ENCODE data around the gene MAMDC2.

Gene MAMDC2

DNA sequence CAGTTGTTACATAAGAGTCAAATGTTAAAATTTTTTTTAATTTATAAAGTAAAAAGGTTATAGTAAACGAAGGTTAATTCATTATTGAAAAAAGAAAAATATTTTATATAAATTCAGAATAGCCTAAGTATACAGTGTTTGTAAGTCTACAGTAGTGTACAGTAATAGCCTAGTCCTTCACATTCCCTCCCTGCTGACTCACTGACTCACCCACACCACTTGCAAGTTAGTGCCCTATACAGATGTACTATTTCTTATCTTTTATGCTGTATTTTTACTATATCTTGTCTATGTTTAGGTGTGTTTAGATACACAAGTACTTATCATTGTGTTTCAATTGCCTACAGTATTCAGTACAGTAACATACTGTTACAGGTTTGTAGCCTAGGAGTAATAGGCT is 57.6 kb downstream of the MAMDC2 start:
- no peak overlapping the region for H3K4me3 ChIP-seq (ENCODE audit: low read depth, low read length)
- TF ChIP-seq, protein P1, sequence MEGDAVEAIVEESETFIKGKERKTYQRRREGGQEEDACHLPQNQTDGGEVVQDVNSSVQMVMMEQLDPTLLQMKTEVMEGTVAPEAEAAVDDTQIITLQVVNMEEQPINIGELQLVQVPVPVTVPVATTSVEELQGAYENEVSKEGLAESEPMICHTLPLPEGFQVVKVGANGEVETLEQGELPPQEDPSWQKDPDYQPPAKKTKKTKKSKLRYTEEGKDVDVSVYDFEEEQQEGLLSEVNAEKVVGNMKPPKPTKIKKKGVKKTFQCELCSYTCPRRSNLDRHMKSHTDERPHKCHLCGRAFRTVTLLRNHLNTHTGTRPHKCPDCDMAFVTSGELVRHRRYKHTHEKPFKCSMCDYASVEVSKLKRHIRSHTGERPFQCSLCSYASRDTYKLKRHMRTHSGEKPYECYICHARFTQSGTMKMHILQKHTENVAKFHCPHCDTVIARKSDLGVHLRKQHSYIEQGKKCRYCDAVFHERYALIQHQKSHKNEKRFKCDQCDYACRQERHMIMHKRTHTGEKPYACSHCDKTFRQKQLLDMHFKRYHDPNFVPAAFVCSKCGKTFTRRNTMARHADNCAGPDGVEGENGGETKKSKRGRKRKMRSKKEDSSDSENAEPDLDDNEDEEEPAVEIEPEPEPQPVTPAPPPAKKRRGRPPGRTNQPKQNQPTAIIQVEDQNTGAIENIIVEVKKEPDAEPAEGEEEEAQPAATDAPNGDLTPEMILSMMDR (IDR thresholded peaks at IDR 0.05; ENCODE audit: low read depth, low read length), result no peak

GRCh38 chr9:70105147-70105546 is 61.5 kb downstream of the MAMDC2 start:
- no peak overlapping the region for H3K4me3 ChIP-seq (ENCODE audit: low read depth, low read length)
- TF ChIP-seq, protein P1 (IDR thresholded peaks at IDR 0.05; ENCODE audit: low read depth, low read length), result no peak

DNA sequence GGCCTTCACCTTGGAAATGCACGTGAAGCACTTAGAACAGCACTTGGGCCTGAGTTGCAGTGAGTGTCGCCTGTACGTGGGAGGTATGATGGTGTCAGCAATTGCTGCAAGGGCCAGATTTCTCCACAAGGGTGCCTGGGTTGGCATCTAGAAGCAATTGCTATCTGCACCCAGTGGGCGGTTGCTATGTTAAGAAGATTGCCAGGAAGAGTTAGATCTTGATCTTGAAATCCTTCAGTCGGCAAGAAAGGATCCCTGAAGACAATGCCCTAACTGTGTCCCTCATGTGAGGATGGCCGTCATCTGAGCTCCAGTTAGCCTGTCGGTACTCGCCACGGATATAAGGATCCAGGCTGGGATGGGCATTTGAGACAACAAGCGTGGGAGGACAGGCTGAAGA is 62.9 kb downstream of the MAMDC2 start:
- TF ChIP-seq, protein P1 (IDR thresholded peaks at IDR 0.05; ENCODE audit: low read depth, low read length), result no peak
- H3K4me3 ChIP-seq (ENCODE audit: low read depth, low read length), result no peak overlapping the region

DNA sequence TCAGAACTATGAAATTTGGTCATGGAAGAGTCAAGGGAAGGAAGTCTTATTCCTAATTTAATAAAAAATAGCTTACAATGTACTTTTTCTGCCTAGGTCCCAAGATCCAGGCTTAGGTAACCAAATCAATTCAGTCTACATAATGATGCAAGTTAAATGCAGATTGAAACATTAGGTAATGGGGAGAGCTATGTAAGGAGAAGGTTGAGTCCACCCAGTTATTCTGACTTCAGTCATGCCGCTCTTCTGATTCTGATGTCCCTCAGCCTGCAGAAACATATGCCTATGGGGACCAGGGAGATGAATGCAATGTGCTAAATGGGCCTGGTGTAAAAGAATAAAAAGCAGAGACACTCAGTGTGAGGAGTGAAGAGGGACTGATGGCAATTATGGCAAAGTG is 63.9 kb downstream of the MAMDC2 start:
- no peak overlapping the region for H3K4me3 ChIP-seq (ENCODE audit: low read depth, low read length)
- TF ChIP-seq, protein P1 (IDR thresholded peaks at IDR 0.05; ENCODE audit: low read depth, low read length), result no peak

DNA sequence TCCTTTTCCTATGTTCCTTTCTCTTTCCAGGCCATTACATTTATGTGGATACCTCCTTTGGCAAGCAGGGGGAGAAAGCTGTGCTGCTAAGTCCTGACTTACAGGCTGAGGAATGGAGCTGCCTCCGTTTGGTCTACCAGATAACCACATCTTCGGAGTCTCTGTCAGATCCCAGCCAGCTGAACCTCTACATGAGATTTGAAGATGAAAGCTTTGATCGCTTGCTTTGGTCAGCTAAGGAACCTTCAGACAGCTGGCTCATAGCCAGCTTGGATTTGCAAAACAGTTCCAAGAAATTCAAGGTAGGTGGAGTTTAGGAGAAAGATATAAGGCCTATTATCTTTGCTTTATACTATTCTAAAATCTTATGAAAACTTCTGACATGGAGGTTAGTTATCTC is 64.5 kb downstream of the MAMDC2 start:
- no peak overlapping the region for H3K4me3 ChIP-seq (ENCODE audit: low read depth, low read length)
- TF ChIP-seq, protein P1 (IDR thresholded peaks at IDR 0.05; ENCODE audit: low read depth, low read length), result no peak

GRCh38 chr9:70110194-70111041 is 66.8 kb downstream of the MAMDC2 start:
- TF ChIP-seq, protein P1 (IDR thresholded peaks at IDR 0.05; ENCODE audit: low read depth, low read length), result no peak
- H3K4me3 ChIP-seq (ENCODE audit: low read depth, low read length), result no peak overlapping the region

DNA sequence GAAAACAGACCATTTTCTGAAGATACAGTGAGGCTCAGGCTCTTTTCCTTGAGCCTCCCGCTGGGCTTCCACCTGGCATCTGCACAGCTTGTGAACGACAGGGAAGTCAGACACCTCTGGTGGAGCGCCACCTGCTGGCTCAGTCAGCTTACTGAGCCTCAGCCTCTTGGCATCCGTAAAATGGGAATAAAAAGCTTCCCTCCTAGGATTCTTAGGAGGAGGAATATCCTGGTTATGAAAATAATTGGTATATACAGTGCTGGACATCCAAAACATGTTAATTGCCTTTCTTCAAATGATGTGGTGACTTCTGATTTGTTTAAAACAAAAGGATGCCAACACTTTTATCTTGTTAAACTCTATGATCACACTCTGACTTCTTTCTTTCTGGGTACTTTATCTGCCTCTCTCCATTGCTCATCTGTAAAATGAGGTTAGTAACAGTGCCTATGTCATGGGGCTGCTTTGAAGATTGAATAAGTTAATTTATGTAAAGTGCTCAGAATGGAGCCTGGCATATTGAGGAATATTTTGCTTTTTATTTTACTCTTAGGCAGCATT is 67.5 kb downstream of the MAMDC2 start:
- no peak overlapping the region for H3K4me3 ChIP-seq (ENCODE audit: low read depth, low read length)
- TF ChIP-seq, protein P1 (IDR thresholded peaks at IDR 0.05; ENCODE audit: low read depth, low read length), result peak; percentile 82
